Measurements from ENCODE around the gene EBF3.
A peak's percentile ranks its signal among the peaks of the same experiment; 100 is the strongest.

The EBF3 gene

DNA sequence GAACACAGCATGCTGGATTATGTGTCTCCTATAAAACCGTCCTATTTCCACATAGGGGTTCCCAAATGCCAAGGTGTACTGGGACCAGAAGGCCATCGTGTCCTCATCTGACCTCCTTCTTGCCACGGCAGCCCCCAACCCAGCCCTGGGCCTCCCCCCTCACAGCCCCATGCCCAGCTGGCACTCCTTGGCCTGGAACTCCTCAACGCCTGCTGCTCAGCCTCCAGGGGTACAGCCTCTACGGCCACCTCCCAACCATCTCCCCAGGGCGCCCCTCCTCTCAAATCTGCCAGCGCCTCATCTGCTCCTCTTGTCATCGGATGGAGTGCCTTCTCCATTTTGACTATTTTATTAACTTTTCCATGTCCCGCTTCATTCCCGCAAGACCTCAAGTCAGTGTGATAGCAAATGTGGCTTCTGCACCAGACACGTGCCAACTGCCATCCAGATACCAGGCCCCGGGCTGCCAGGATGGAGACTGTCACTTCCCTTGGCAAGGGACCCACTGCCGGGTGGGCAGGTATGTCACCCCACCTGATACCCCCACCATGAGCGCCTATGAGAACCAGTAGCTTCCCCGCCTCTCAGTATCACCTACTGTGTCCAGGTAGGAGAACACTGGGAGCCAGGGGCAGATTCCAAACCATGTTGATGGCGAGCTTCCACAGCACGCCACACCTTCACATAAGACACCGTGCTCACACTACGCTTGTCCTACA lies 106.7 kb downstream of the EBF3 start:
- Histone ChIP-seq H3K27ac (no peak overlapping the region), H3K4me3 (no peak overlapping the region), H3K27me3 (no peaks in the 10 kb centered on the region), H3K4me2 (no peak overlapping the region), H3K36me3 (no peaks in the 10 kb centered on the region), H3K9ac (no peak overlapping the region), H3K4me1 (peaks cover 0 to 10% (median 0%) of the 10 kb centered on the region in 10 experiments; a peak in 3 of 20 replicates), H4K20me1 (no peaks in the 10 kb centered on the region), H3K9me3 (replicated peaks in 1 of 11) (peaks cover 0 to 16% (median 9%) of the 10 kb centered on the region in 11 experiments; a peak in 13 of 22 replicates)
- no peak for TF ChIP-seq Cebpa-rat (IDR thresholded peaks at IDR 0.05)

DNA sequence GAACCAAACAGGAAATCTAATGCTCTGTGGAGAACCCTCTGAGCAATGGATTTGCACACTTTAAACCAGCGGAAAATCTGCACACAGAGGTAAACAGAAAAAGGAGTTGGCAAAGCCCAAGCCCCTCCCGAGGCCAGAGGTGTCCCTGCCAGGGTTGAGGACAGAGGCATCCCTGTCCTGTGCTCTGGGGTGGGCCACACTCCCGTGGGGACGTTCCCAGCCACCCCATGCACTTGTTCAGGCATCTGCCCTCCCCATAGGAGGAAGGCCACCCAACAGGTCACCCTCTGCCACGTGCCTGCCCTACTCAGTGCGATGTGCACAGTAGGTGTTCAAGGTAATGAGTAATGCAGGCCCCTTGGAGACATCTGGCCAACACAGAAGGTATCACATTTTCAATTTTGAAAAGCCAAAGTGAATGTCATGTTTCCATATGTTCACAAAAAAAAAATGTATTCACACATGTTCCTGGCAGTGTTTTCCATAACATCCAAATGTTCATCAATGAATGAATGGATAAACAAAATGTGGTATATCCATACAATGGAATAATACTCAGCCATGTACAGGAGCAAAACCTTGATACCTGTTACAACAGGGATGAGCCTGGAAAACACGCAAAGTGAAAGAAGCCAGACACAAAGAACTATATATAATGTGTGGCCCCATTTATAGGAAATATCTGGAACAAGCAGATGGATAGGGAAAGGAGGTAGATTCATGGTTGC lies 108.1 kb downstream of the EBF3 start:
- H3K27me3 ChIP-seq = no peaks in the 10 kb centered on the region
- H3K36me3 ChIP-seq = no peaks in the 10 kb centered on the region
- H3K9me3 ChIP-seq (replicated peaks in 1 of 11) = peaks cover 0 to 16% (median 9%) of the 10 kb centered on the region in 11 experiments; a peak in 13 of 22 replicates
- no peak overlapping the region for H3K4me3 ChIP-seq
- H3K4me1 ChIP-seq = peaks cover 0 to 10% (median 0%) of the 10 kb centered on the region in 10 experiments; a peak in 3 of 20 replicates
- no peak overlapping the region for H3K27ac ChIP-seq
- no peak overlapping the region for H3K9ac ChIP-seq
- no peak for TF ChIP-seq Cebpa-rat (IDR thresholded peaks at IDR 0.05)
- H3K4me2 ChIP-seq = no peak overlapping the region
- H4K20me1 ChIP-seq = no peaks in the 10 kb centered on the region

DNA sequence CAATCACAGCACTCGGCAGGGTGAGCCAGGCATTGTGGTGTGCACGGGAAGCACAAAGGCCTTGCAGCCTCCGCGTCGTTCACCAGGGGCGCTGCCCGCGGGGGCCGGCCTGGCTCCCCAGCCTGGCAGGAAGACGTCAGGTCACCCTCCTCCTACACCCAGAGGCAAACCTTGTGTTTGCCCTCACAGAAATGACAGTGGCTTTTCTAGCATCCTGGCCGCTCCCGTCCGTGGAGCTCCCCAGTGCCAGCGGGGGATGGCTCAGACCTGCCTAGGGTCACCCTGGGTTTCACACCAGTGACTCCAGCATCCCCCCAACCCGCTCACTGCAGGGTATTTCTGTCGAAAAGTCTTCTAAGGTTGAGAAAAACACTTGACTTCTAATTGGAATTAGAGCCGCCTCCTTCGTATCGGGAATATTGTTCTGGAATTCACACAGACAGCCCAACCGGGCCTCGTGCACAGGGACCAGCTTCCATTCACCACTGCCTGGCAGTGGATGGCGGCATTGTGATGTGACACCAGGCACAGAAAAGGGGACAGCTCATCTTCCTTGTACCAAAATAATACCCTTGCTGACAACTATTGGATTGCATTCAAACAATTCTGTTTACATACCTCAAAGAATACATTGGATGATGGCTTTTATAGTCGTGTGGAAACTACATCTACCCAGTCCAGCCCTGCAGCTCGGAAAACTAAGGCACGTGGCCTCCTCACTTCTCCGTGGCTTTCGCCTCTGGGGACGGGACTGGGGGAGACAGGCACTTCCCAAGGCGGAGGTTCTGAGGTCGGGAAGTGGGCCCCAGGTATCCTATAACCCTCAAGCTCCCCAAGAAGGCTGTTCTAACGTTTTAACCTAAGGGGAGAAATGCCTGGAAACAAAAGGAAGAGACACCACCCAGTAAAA lies 109.0 kb downstream of the EBF3 start:
- no peak for TF ChIP-seq Cebpa-rat (IDR thresholded peaks at IDR 0.05)
- H3K27me3 ChIP-seq = no peaks in the 10 kb centered on the region
- peaks cover 0 to 10% (median 0%) of the 10 kb centered on the region in 10 experiments; a peak in 3 of 20 replicates for H3K4me1 ChIP-seq
- H3K36me3 ChIP-seq = no peaks in the 10 kb centered on the region
- no peak overlapping the region for H3K27ac ChIP-seq
- H3K9ac ChIP-seq = no peak overlapping the region
- no peak overlapping the region for H3K4me3 ChIP-seq
- no peaks in the 10 kb centered on the region for H4K20me1 ChIP-seq
- H3K9me3 ChIP-seq (replicated peaks in 1 of 11) = peaks cover 0 to 16% (median 9%) of the 10 kb centered on the region in 11 experiments; a peak in 13 of 22 replicates
- no peak overlapping the region for H3K4me2 ChIP-seq

DNA sequence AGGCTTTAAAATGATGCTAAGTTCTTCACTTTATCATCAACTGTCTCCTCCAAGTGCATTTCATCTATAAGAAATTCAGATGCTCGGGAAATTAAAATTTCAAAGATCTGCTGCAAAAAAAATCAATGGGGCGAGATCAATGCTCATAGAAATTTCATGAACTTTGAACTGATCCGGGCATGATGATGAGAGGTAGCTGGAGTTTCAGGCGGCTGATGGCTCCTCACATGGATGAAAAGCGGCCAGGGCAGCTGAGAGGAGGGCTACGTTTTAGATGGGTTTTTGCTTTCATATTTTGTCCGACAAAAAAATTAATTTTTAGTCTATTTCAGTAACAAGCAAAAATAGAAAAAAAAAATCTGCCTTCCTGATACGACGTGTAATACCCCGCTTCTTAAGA lies 109.9 kb downstream of the EBF3 start:
- Histone ChIP-seq H3K27ac (no peak overlapping the region), H3K4me1 (peaks cover 0 to 10% (median 0%) of the 10 kb centered on the region in 10 experiments; a peak in 3 of 20 replicates), H3K27me3 (no peaks in the 10 kb centered on the region), H3K9me3 (replicated peaks in 1 of 11) (peaks cover 0 to 16% (median 9%) of the 10 kb centered on the region in 11 experiments; a peak in 13 of 22 replicates), H3K9ac (no peak overlapping the region), H4K20me1 (no peaks in the 10 kb centered on the region), H3K4me3 (no peak overlapping the region), H3K4me2 (no peak overlapping the region), H3K36me3 (no peaks in the 10 kb centered on the region)
- TF ChIP-seq Cebpa-rat (IDR thresholded peaks at IDR 0.05) = no peak

DNA sequence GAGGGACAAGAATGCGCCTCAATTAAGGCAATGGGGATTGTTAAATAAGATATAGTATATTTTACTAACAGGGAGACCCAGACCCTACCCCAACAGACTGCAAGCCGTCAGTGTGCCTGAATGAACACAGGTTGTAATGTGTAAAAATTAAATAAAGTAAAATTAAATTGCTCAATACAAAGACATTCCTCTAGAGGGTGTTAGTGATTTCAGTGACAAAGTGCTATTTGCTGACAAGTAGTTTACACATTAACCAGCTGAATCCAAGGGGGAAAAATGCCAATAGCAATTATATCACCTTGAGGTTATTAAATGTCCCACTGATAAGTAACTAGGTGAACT lies 110.5 kb downstream of the EBF3 start:
- H3K9ac ChIP-seq = no peak overlapping the region
- no peaks in the 10 kb centered on the region for H3K27me3 ChIP-seq
- H3K36me3 ChIP-seq = no peaks in the 10 kb centered on the region
- peaks cover 0 to 16% (median 9%) of the 10 kb centered on the region in 11 experiments; a peak in 13 of 22 replicates for H3K9me3 ChIP-seq (replicated peaks in 1 of 11)
- no peaks in the 10 kb centered on the region; a peak in 1 of 22 replicates for H4K20me1 ChIP-seq
- 0 out of 22 replicates have a peak, but pooled peaks of 1 of the 11 experiments have one; percentile 35 for TF ChIP-seq Cebpa-rat (IDR thresholded peaks at IDR 0.05)
- H3K4me1 ChIP-seq = peaks cover 0 to 10% (median 0%) of the 10 kb centered on the region in 10 experiments; a peak in 3 of 20 replicates
- H3K27ac ChIP-seq = no peak overlapping the region
- H3K4me2 ChIP-seq = peak overlapping the region in 3 of 11 experiments; percentile 19 to 39 (median 36); a peak in 5 of 22 replicates
- no peak overlapping the region for H3K4me3 ChIP-seq

DNA sequence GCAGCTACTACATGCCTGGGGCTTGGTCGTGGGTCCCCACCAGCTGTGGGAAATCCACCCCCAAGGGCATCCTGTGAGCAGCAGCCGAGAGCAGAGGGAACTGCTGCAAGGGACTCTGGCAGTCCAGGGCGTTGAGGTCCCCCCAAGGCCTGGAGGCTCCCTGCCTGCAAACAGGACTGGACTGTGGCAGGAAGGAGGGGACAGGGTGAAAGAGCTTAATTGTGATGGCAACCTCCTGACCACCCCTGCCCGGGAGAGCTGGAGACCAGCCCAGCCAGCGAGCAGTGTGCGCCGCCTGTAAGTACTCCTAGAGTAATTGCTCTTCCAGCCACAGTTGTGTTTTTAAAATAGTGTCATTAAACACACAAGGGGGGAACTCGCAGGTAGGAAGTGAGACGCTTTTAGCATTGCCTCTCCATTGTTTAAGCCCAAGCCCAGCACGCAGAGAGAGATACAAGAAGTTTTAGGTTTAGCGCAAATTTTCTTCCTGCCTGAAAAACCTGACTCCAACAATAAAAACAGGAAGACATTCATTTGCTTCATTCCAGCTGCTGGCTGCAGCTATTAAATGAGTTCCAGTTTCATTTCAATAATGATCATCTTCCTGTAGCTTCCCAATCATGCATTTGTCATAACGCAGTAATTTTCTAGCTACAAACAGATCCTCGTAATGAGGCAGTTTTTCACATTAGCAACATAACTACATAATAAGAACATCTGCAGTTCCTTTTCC lies 111.1 kb downstream of the EBF3 start:
- Histone ChIP-seq H3K9ac (no peak overlapping the region), H3K9me3 (replicated peaks in 1 of 11) (peaks cover 0 to 16% (median 9%) of the 10 kb centered on the region in 11 experiments; a peak in 13 of 22 replicates), H3K4me3 (no peak overlapping the region), H3K27ac (no peak overlapping the region), H3K4me2 (peak overlapping the region in 3 of 11 experiments; percentile 19 to 39 (median 36); a peak in 5 of 22 replicates), H3K36me3 (no peaks in the 10 kb centered on the region), H4K20me1 (no peaks in the 10 kb centered on the region; a peak in 2 of 22 replicates), H3K4me1 (peaks cover 0 to 10% (median 0%) of the 10 kb centered on the region in 10 experiments; a peak in 3 of 20 replicates), H3K27me3 (no peaks in the 10 kb centered on the region)
- no peak for TF ChIP-seq Cebpa-rat (IDR thresholded peaks at IDR 0.05)

DNA sequence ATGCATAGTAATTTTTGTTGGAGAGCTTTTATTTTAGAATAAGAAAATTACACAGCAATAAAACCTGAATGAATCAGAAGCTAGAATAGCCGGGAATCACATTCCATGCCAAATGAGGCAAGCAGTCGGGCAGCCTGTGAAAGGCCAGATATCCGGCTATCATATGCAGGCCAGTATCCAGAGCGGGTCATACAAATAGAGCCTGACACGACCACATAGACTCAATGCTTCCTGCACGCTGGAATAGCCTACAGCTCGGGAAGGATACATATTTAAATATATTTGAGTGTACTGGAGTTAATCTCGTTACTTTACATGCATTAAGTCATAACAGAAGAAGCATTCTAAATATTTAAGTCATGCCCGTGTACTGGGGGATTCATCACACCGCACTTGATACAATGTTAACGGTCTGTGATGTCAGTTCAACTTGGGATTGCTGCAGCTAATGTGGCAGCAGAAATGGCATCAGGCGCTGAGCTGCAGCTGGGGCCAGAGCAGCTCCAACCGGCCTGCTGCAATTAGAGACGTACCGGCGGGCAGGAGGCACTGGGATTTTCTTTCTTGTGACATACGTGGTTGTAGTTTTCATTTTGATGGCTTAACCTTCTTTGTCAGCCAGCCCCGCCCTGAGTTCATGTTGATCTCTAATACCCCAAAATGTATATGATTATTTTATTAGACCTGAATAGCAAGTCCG lies 112.0 kb downstream of the EBF3 start:
- Histone ChIP-seq H3K4me3 (no peak overlapping the region), H3K4me1 (peaks cover 0 to 10% (median 0%) of the 10 kb centered on the region in 10 experiments; a peak in 3 of 20 replicates), H3K4me2 (no peak overlapping the region), H3K27ac (no peak overlapping the region), H3K9me3 (replicated peaks in 1 of 11) (peaks cover 0 to 14% (median 9%) of the 10 kb centered on the region in 11 experiments; a peak in 13 of 22 replicates), H3K36me3 (no peaks in the 10 kb centered on the region), H3K9ac (no peak overlapping the region), H4K20me1 (no peaks in the 10 kb centered on the region; a peak in 2 of 22 replicates), H3K27me3 (no peaks in the 10 kb centered on the region)
- TF ChIP-seq Cebpa-rat (IDR thresholded peaks at IDR 0.05) = no peak
